ENCODE measurements around the gene CCDC194. TPM values are rescaled to one million over a fixed set of nuclear protein-coding genes. Genes with fewer than 3 reads are reported as not detected.

CCDC194 gene
- total and polyA plus RNA-seq, 2 of the 13 experiments (the other 11 are each of a cell fraction or from before 2014, with no cell fraction given): 0.13 to 0.21 TPM

- no peak for TF ChIP-seq IRF1 (CRISPR knock-in tag; IDR thresholded peaks at IDR 0.05; ENCODE audit: low read depth)
- no peak for TF ChIP-seq DNMT1 (CRISPR knock-in tag; IDR thresholded peaks at IDR 0.05)
- TF ChIP-seq PCBP1 (IDR thresholded peaks at IDR 0.05; ENCODE audit: borderline replicate concordance, low read depth, low read length): no peak
- TF ChIP-seq ZNF562 (CRISPR knock-in tag; IDR thresholded peaks at IDR 0.05; ENCODE audit: borderline replicate concordance): no peak
- no peak for TF ChIP-seq NFE2 (CRISPR knock-in tag; IDR thresholded peaks at IDR 0.05)
- no peak for TF ChIP-seq SMAD9 (CRISPR knock-in tag; IDR thresholded peaks at IDR 0.05)
- TF ChIP-seq ZNF354B (CRISPR knock-in tag; IDR thresholded peaks at IDR 0.05): no peak
- TF ChIP-seq PAX8 (CRISPR knock-in tag; IDR thresholded peaks at IDR 0.05; ENCODE audit: borderline replicate concordance): no peak
- TF ChIP-seq TERF1 (CRISPR knock-in tag; IDR thresholded peaks at IDR 0.05): no peak
- no peak for TF ChIP-seq HHEX (CRISPR knock-in tag; IDR thresholded peaks at IDR 0.05)
- TF ChIP-seq GABPA (IDR thresholded peaks at IDR 0.05; ENCODE audit: low read depth, low read length): no peak
- 0 out of 2 replicates have a peak, but pooled peaks have one; percentile 33 for TF ChIP-seq GABPA (CRISPR knock-in tag; IDR thresholded peaks at IDR 0.05; ENCODE audit: low read depth)
- 0 out of 2 replicates have a peak, but pooled peaks have one; percentile 10 for TF ChIP-seq TFAP4 (IDR thresholded peaks at IDR 0.05; ENCODE audit: borderline replicate concordance, low read depth)
- TF ChIP-seq PHF5A (CRISPR knock-in tag; IDR thresholded peaks at IDR 0.05; ENCODE audit: low read depth, unreplicated experiment): peak; percentile 33
- no peak for TF ChIP-seq ETS1 (CRISPR knock-in tag; IDR thresholded peaks at IDR 0.05)
- no peak for TF ChIP-seq TSC22D2 (CRISPR knock-in tag; IDR thresholded peaks at IDR 0.05; ENCODE audit: borderline replicate concordance)
- no peak for TF ChIP-seq GMEB2 (CRISPR knock-in tag; IDR thresholded peaks at IDR 0.05; ENCODE audit: low read depth)
- no peak; the same call in 1 of the 2 replicates for TF ChIP-seq ZNF557 (CRISPR knock-in tag; IDR thresholded peaks at IDR 0.05)
- no peak; the same call in 1 of the 2 replicates for TF ChIP-seq ARNTL (CRISPR knock-in tag; IDR thresholded peaks at IDR 0.05)
- TF ChIP-seq ZNF296 (CRISPR knock-in tag; conservative IDR thresholded peaks at IDR 0.05): no peak
- TF ChIP-seq AHR (CRISPR knock-in tag; IDR thresholded peaks at IDR 0.05): no peak
Observed at GRCh38 chr19:17405250-17406045, 11.5 kb upstream of the CCDC194 start, which contains the start of gene BST2 (continued).
